Fibroblast of lung (primary cell): Measurements from ENCODE around the gene FCER1G. TPM values are rescaled to one million over a fixed set of nuclear protein-coding genes. Genes with fewer than 3 reads are reported as not detected.

Source experiments
- DNase-seq, 2 donors: peaks; one replicate each; pipeline versions ENCODE4 v3.0.0 to v3.0.0-alpha.2; 2010; ENCODE audit warnings: low read depth in 2 of 2
- H2AFZ ChIP-seq: 2 replicates; pipeline ENCODE4 v1.5.1; 2012; ENCODE audit warnings: low read length, control low read depth, inconsistent platforms
- H3K27ac ChIP-seq: 2 replicates; pipeline ENCODE4 v1.5.1; 2011; ENCODE audit warnings: low read length, control low read depth; ENCODE audit not compliant: insufficient read depth
- H3K27me3 ChIP-seq: 2 replicates; pipeline ENCODE4 v1.5.1; 2011; ENCODE audit warnings: mild to moderate bottlenecking, low read length; ENCODE audit not compliant: control insufficient read depth, insufficient read depth
- H3K36me3 ChIP-seq: 2 replicates; pipeline ENCODE4 v1.5.1; 2011; ENCODE audit warnings: low read length; ENCODE audit not compliant: control insufficient read depth, insufficient read depth
- H3K4me1 ChIP-seq: 2 replicates; pipeline ENCODE4 v1.5.1; 2011; ENCODE audit warnings: low read length; ENCODE audit not compliant: control insufficient read depth, insufficient read depth; ENCODE audit errors: extremely low read depth
- H3K4me2 ChIP-seq: 2 replicates; pipeline ENCODE4 v1.5.1; 2011; ENCODE audit warnings: low read length, control low read depth; ENCODE audit not compliant: insufficient read depth; ENCODE audit errors: extremely low read depth
- H3K4me3 ChIP-seq, 4 experiments: fragments of 200-600 bp in 1 of 4; sonication (generic) in 1 of 4; replicated peaks in 1 of 4; 2 replicates each; pipeline ENCODE4 v1.5.1; 2011 to 2016; ENCODE audit warnings: low read length in 4 of 4, low read depth in 3 of 4, mild to moderate bottlenecking in 3 of 4, control low read depth in 2 of 4, inconsistent platforms in 1 of 4, mixed read lengths in 1 of 4; ENCODE audit not compliant: insufficient read depth in 1 of 4; ENCODE audit errors: control extremely low read depth in 1 of 4
- H3K79me2 ChIP-seq: 2 replicates; pipeline ENCODE4 v1.5.1; 2012; ENCODE audit warnings: mild to moderate bottlenecking, low read length, inconsistent platforms; ENCODE audit not compliant: control insufficient read depth, insufficient read depth
- H3K9ac ChIP-seq: 2 replicates; pipeline ENCODE4 v1.5.1; 2011; ENCODE audit warnings: mild to moderate bottlenecking, low read length, control low read depth; ENCODE audit not compliant: insufficient read depth
- H3K9me3 ChIP-seq: 2 replicates; pipeline ENCODE4 v1.5.1; 2012; ENCODE audit warnings: low read depth, low read length; ENCODE audit not compliant: control insufficient read depth, insufficient read depth
- H4K20me1 ChIP-seq: 2 replicates; pipeline ENCODE4 v1.5.1; 2011; ENCODE audit warnings: low read length; ENCODE audit not compliant: control insufficient read depth, insufficient read depth; ENCODE audit errors: extremely low read depth
- EZH2 ChIP-seq: IDR thresholded peaks from 2 replicates; pipeline ENCODE4 v1.5.1; 2012; ENCODE audit warnings: low read length, control low read depth, mild to moderate bottlenecking; ENCODE audit errors: missing control alignments
- polyA plus RNA-seq, 2 donors: library from polyadenylated mRNA; depleted of rRNA in 1 of 2; stranded (reverse) in 1 of 2; unstranded in 1 of 2; fragments of >200 nt; gene quantifications; 2 replicates each; pipeline ENCODE4 v1.2.1, GENCODE V29; 2011 to 2012; ENCODE audit warnings: missing spikeins in 1 of 2
- total RNA-seq: library from RNA; depleted of rRNA; stranded (reverse); fragments of >200 nt; gene quantifications from 2 replicates; pipeline ENCODE4 v1.2.1, GENCODE V29; 2014
- TF ChIP-seq, protein P1 (sequence below), 2 donors: IDR thresholded peaks in 1 of 2; conservative IDR thresholded peaks in 1 of 2; 1 replicate in 1 of 2; 2 replicates in 1 of 2; pipeline ENCODE4 v1.5.1; 2011 to 2012; ENCODE audit warnings: low read length in 2 of 2, control low read depth in 1 of 2, inconsistent platforms in 1 of 2, low read depth in 1 of 2, mild to moderate bottlenecking in 1 of 2

FCER1G gene
- total and polyA plus RNA-seq, 2 donors (not counting 1 experiment from before 2014, with no cell fraction given) = 0.85 TPM; not detected in 1

DNA sequence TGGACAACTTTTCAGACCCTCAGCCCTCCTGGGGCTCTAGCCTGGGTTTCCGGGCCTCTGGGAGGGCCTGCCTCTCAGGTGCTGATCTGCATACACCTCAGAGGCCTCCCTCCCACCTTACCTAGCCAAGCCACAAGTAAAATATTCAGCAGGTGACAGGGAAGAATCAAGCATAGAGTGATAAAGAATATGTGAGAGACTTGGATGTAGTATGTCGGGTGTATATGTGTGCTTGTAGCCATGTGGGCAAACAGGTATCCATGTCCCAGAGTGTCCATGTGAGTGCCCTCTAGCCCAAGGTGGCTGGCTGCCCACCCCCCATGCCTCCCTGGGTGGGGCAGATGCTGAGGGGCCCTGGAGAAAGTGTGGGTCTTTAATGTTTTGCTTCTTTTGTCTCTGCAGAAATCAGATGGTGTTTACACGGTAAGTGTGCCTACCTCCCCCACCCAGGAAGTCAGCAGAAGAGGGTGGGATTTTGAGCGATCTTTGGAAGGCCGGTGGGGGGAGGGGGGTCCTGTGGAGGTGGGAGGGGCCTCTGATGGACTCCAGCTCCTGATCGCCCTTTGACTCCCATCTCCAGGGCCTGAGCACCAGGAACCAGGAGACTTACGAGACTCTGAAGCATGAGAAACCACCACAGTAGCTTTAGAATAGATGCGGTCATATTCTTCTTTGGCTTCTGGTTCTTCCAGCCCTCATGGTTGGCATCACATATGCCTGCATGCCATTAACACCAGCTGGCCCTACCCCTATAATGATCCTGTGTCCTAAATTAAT is 3.4 kb downstream of the FCER1G start:
- H3K4me2 ChIP-seq = no peak overlapping the region
- no peaks in the 10 kb centered on the region for H3K9me3 ChIP-seq
- H3K27ac ChIP-seq = no peak overlapping the region
- H2AFZ ChIP-seq = no peak overlapping the region
- no peaks in the 10 kb centered on the region for H3K27me3 ChIP-seq
- H3K79me2 ChIP-seq = no peaks in the 10 kb centered on the region
- H3K9ac ChIP-seq = no peak overlapping the region
- no peak for DNase-seq
- H3K36me3 ChIP-seq = peaks cover 8% of the 10 kb centered on the region
- H3K4me3 ChIP-seq = no peak overlapping the region
- TF ChIP-seq, protein P1, sequence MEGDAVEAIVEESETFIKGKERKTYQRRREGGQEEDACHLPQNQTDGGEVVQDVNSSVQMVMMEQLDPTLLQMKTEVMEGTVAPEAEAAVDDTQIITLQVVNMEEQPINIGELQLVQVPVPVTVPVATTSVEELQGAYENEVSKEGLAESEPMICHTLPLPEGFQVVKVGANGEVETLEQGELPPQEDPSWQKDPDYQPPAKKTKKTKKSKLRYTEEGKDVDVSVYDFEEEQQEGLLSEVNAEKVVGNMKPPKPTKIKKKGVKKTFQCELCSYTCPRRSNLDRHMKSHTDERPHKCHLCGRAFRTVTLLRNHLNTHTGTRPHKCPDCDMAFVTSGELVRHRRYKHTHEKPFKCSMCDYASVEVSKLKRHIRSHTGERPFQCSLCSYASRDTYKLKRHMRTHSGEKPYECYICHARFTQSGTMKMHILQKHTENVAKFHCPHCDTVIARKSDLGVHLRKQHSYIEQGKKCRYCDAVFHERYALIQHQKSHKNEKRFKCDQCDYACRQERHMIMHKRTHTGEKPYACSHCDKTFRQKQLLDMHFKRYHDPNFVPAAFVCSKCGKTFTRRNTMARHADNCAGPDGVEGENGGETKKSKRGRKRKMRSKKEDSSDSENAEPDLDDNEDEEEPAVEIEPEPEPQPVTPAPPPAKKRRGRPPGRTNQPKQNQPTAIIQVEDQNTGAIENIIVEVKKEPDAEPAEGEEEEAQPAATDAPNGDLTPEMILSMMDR (conservative IDR thresholded peaks at IDR 0.05 in 1 of 2, IDR thresholded peaks at IDR 0.05 in 1 of 2; ENCODE audit: low read depth in 1 of 2, low read length in 2 of 2) = no peak
- TF ChIP-seq EZH2 = no peak
- H3K4me1 ChIP-seq = peaks cover 14% of the 10 kb centered on the region
- H4K20me1 ChIP-seq = no peaks in the 10 kb centered on the region

DNA sequence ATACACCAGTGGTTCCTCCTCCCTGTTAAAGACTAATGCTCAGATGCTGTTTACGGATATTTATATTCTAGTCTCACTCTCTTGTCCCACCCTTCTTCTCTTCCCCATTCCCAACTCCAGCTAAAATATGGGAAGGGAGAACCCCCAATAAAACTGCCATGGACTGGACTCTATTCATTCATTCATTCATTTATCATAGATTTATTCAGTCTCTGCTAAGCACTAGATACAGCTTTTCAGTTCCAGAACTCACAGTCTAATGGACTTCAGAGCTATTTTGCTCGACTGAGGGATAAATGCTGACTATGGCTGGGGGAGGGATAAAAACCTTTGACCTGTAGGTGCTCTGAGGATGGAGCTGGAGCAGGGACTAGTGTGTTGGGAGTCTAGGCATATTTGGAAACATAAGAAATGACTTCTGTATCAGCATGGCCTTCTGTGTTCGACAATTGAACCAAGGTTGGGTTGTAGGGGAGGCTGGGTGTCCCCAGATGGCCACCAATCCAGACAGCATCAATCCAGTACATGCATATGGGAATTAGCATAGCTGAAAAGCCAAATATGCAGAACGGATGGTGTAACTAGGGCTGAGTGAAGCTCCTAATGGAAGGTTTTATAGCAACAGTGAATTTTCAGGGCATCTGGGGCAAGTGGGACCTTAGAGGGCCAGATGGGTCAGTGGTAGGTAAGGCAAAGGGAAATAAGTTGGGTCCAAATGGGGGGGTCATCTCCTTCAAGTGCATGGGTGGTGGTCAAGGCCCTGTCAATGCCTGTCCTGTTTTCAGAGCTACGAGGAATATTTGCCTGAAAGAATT is 4.2 kb downstream of the FCER1G start:
- Histone ChIP-seq H3K27ac (no peak overlapping the region), H4K20me1 (no peaks in the 10 kb centered on the region), H3K79me2 (no peaks in the 10 kb centered on the region), H3K4me1 (peaks cover 14% of the 10 kb centered on the region), H3K4me2 (no peak overlapping the region), H2AFZ (no peak overlapping the region), H3K27me3 (no peaks in the 10 kb centered on the region), H3K4me3 (no peak overlapping the region), H3K9me3 (no peaks in the 10 kb centered on the region), H3K9ac (no peak overlapping the region), H3K36me3 (peaks cover 3% of the 10 kb centered on the region)
- no peak for DNase-seq
- TF ChIP-seq EZH2 = no peak
- TF ChIP-seq, protein P1 (conservative IDR thresholded peaks at IDR 0.05 in 1 of 2, IDR thresholded peaks at IDR 0.05 in 1 of 2; ENCODE audit: low read depth in 1 of 2, low read length in 2 of 2) = no peak

DNA sequence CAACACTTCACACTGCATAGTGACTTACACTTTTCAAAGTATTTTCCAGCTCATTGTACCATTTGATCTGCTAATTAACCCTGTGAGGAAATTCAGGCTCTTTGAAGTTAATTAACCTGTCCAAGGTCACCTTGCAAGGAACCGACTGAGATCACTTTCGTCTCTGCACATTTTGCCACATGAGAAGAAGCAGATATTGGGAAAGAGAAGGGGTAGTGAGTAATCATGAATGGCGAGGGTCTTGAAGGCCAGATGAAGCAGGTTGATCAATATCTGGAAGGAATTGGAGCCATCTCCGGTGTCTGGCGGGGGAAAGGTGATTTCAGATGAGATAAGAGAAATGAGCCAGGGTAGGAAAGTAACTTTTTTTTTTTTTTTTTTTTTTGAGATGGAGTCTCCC is 4.9 kb downstream of the FCER1G start:
- TF ChIP-seq EZH2 = no peak
- TF ChIP-seq, protein P1 (conservative IDR thresholded peaks at IDR 0.05 in 1 of 2, IDR thresholded peaks at IDR 0.05 in 1 of 2; ENCODE audit: low read depth in 1 of 2, low read length in 2 of 2) = no peak
- H3K4me2 ChIP-seq = no peak overlapping the region

More for the DNA sequence above, 4.9 kb downstream of the FCER1G start:
- DNase-seq = no peak
- Histone ChIP-seq H3K79me2 (no peaks in the 10 kb centered on the region), H3K4me3 (no peak overlapping the region), H3K27ac (no peak overlapping the region), H2AFZ (no peak overlapping the region), H3K4me1 (peaks cover 14% of the 10 kb centered on the region), H3K9ac (no peak overlapping the region), H3K36me3 (no peaks in the 10 kb centered on the region), H4K20me1 (no peaks in the 10 kb centered on the region), H3K27me3 (no peaks in the 10 kb centered on the region), H3K9me3 (no peaks in the 10 kb centered on the region)
